GM04503 (cell line): ENCODE data around the gene FN3K.
A peak's percentile ranks its signal among the peaks of the same experiment; 100 is the strongest.

Experiments
- DNase-seq: peaks from one replicate; pipeline ENCODE4 v3.0.0-alpha.2; 2012; ENCODE audit warnings: low read depth

The FN3K gene

GRCh38 chr17:82703935-82704865 lies 31.2 kb upstream of the FN3K start:
- DNase-seq: no peak

GRCh38 chr17:82704886-82705285 lies 30.5 kb upstream of the FN3K start:
- DNase-seq: no peak

GRCh38 chr17:82705756-82706155 lies 29.7 kb upstream of the FN3K start:
- DNase-seq: no peak

- DNase-seq: no peak
Observed at GRCh38 chr17:82709024-82709675, 26.3 kb upstream of the FN3K start.

GRCh38 chr17:82709676-82710498 lies 25.5 kb upstream of the FN3K start:
- no peak for DNase-seq

- no peak for DNase-seq
Observed at GRCh38 chr17:82710499-82711232, 24.7 kb upstream of the FN3K start.

- no peak for DNase-seq
Observed at GRCh38 chr17:82713071-82713723, 22.2 kb upstream of the FN3K start.

- DNase-seq: peak; percentile 44
Observed at GRCh38 chr17:82716203-82717010, 19.0 kb upstream of the FN3K start, which contains the start of gene FN3KRP. Gene FN3KRP (plus strand): TSS chr17:82716706. CDS start chr17:82716756, 50 bp downstream.

- no peak for DNase-seq
Observed at GRCh38 chr17:82718986-82719685, 16.3 kb upstream of the FN3K start.

- DNase-seq: no peak
Observed at GRCh38 chr17:82720204-82720603, 15.2 kb upstream of the FN3K start.

GRCh38 chr17:82722341-82723013 lies 12.9 kb upstream of the FN3K start:
- no peak for DNase-seq

GRCh38 chr17:82723169-82723807 lies 12.1 kb upstream of the FN3K start:
- no peak for DNase-seq

GRCh38 chr17:82726427-82726826 lies 9.0 kb upstream of the FN3K start:
- DNase-seq: no peak

GRCh38 chr17:82729479-82730260 lies 5.7 kb upstream of the FN3K start:
- DNase-seq: no peak

- DNase-seq: no peak
Observed at GRCh38 chr17:82732118-82732743, 3.2 kb upstream of the FN3K start.

- DNase-seq: no peak
Observed at GRCh38 chr17:82736511-82737185, 1.2 kb downstream of the FN3K start.
